OCI-LY7 (cell line): ENCODE measurements around the gene LAMC1. TPM values are rescaled to one million over a fixed set of nuclear protein-coding genes. Genes with fewer than 3 reads are reported as not detected.

ENCODE experiments used
- BruUV-seq: library from RNA; stranded (reverse); fragments of 400-500 nt; replicated peaks from 2 replicates; lab custom pipeline; 2021; lab: Mats Ljungman, UMichigan
- CTCF ChIA-PET: fragments of 300-600 bp; sonication (Branson Sonifier 250); formaldehyde crosslinking; loops from one replicate; lab custom pipeline; 2022; ENCODE audit warnings: antibody characterized with exemption; ENCODE audit not compliant: unreplicated experiment; lab: Charles Lee
- POLR2A ChIA-PET: fragments of 300-600 bp; sonication (Branson Sonifier 250); formaldehyde crosslinking; loops from one replicate; lab custom pipeline; 2022; ENCODE audit warnings: antibody characterized with exemption; lab: Charles Lee
- DNase-seq: peaks from one replicate; pipeline ENCODE4 v3.0.0-alpha.2; 2015; ENCODE audit warnings: low spot score
- H2AFZ ChIP-seq: fragments of 200-600 bp; sonication (generic), shearing (Covaris generic); 2 replicates; pipeline ENCODE4 v1.6.1; 2014; ENCODE audit warnings: mild to moderate bottlenecking, antibody characterized with exemption, low read length, moderate library complexity
- H3K27ac ChIP-seq: fragments of 200-600 bp; sonication (generic); 2 replicates; pipeline ENCODE4 v1.5.1; 2014; ENCODE audit warnings: mixed run types, low read depth, mild to moderate bottlenecking, moderate library complexity, low read length, inconsistent platforms; ENCODE audit not compliant: poor library complexity, severe bottlenecking
- H3K36me3 ChIP-seq: fragments of 200-600 bp; sonication (generic); 2 replicates; pipeline ENCODE4 v1.6.1; 2014; ENCODE audit warnings: mild to moderate bottlenecking, antibody characterized with exemption, low read length, moderate library complexity, mixed read lengths; ENCODE audit not compliant: insufficient read depth
- H3K4me1 ChIP-seq: fragments of 200-600 bp; sonication (generic); 2 replicates; pipeline ENCODE4 v1.5.1; 2014; ENCODE audit warnings: mild to moderate bottlenecking, low read length; ENCODE audit not compliant: insufficient read depth, poor library complexity, severe bottlenecking
- H3K4me2 ChIP-seq: fragments of 200-600 bp; sonication (generic); 2 replicates; pipeline ENCODE4 v1.6.1; 2014; ENCODE audit warnings: mild to moderate bottlenecking, low read length
- H3K4me3 ChIP-seq: fragments of 200-600 bp; sonication (generic); 2 replicates; pipeline ENCODE4 v1.5.1; 2014; ENCODE audit warnings: mild to moderate bottlenecking, low read depth, low read length; ENCODE audit not compliant: poor library complexity, severe bottlenecking
- H3K79me2 ChIP-seq: fragments of 200-600 bp; sonication (generic); 2 replicates; pipeline ENCODE4 v1.6.1; 2016; ENCODE audit warnings: low read depth, mild to moderate bottlenecking, low read length, moderate library complexity, mixed read lengths; ENCODE audit not compliant: insufficient read depth
- H3K9me2 ChIP-seq: fragments of 200-600 bp; sonication (generic); 2 replicates; pipeline ENCODE4 v1.6.1; 2016; ENCODE audit warnings: mild to moderate bottlenecking, low read length, mixed read lengths; ENCODE audit not compliant: insufficient read depth
- H3K9me3 ChIP-seq: fragments of 200-600 bp; sonication (generic); 2 replicates; pipeline ENCODE4 v1.6.1; 2014; ENCODE audit warnings: mild to moderate bottlenecking, mixed run types, low read length, mixed read lengths
- H4K20me1 ChIP-seq: fragments of 200-600 bp; sonication (generic); 2 replicates; pipeline ENCODE4 v1.6.1; 2014; ENCODE audit warnings: mild to moderate bottlenecking, antibody characterized with exemption, low read length, moderate library complexity, mixed read lengths; ENCODE audit not compliant: insufficient read depth
- CTCF ChIP-seq: fragments of 200-600 bp; sonication (generic); conservative IDR thresholded peaks from 2 replicates; pipeline ENCODE4 v1.5.1; 2014; ENCODE audit warnings: mild to moderate bottlenecking, antibody characterized with exemption, low read length, moderate library complexity, mixed read lengths
- EZH2phosphoT487 ChIP-seq: fragments of 200-600 bp; sonication (generic); IDR thresholded peaks from 2 replicates; pipeline ENCODE4 v1.6.1; 2018; ENCODE audit warnings: low read depth, borderline replicate concordance, mild to moderate bottlenecking, mixed run types, antibody characterized with exemption, low read length, moderate library complexity, mixed read lengths
- intact Hi-C: fragments of 100-400 bp; cut with micrococcal nuclease; formaldehyde crosslinking; loops from one replicate; pipeline ENCODE4 v1.10.0; 2022; ENCODE audit not compliant: unreplicated experiment
- total RNA-seq, 2 experiments: library from RNA; depleted of rRNA in 1 of 2; stranded (reverse); fragments of >200 nt in 1 of 2; shearing (Covaris generic) in 1 of 2; gene quantifications; 2 replicates each; pipeline ENCODE4 v1.2.3, GENCODE V29; 2014 to 2022

LAMC1 gene
- total RNA-seq, 2 experiments from 2014 or later: 24.2 to 42.1 TPM

DNA sequence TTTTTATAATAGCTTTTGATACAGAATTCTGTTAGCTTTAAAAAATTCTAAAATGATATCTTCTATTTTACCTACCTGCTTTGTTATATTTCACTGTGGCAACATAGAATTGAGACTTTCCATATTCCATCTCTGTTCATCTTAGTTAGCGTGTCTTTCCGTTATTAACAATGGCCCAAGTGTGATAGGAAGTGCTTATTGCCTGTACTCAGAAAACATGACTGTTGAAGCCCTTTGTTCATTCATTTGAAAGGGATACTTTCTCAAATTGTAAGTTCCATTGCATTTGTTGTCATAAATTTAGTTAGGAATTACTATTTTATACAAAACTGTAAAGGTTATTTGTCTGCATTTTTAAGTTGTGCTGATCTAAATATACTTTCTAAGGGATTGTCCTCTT, 73.1 kb downstream of the LAMC1 start:
- POLR2A ChIA-PET: interaction anchor here (0.8 to 1.0 kb wide), 2 partner anchors 10 to 24 kb away, joined by 3 read pairs; no protein-coding TSS in a partner anchor
- Histone ChIP-seq H3K9me2 (no peaks in the 10 kb centered on the region), H3K4me1 (peaks cover 2% of the 10 kb centered on the region), H3K27ac (no peak overlapping the region), H4K20me1 (peaks cover 1% of the 10 kb centered on the region; the same call in 1 of the 2 replicates), H3K36me3 (no peaks in the 10 kb centered on the region), H3K4me3 (no peak overlapping the region), H2AFZ (no peak overlapping the region), H3K79me2 (no peaks in the 10 kb centered on the region), H3K4me2 (no peak overlapping the region), H3K9me3 (no peaks in the 10 kb centered on the region)
- intact Hi-C loops: no loop called here
- no TSS peak for BruUV-seq
- CTCF ChIA-PET: no interaction called here
- DNase-seq: no peak
- TF ChIP-seq CTCF (no peak), EZH2phosphoT487 (no peak)

- CTCF ChIA-PET: no interaction called here
- no peak for DNase-seq
- Histone ChIP-seq H3K9me3 (no peaks in the 10 kb centered on the region), H2AFZ (no peak overlapping the region), H3K9me2 (no peaks in the 10 kb centered on the region), H4K20me1 (peaks cover 5% of the 10 kb centered on the region; the same call in 1 of the 2 replicates), H3K27ac (no peak overlapping the region), H3K4me3 (no peak overlapping the region), H3K36me3 (no peaks in the 10 kb centered on the region), H3K4me2 (no peak overlapping the region), H3K4me1 (peaks cover 7% of the 10 kb centered on the region), H3K79me2 (no peaks in the 10 kb centered on the region)
- BruUV-seq: no TSS peak
- intact Hi-C loops: no loop called here
- TF ChIP-seq EZH2phosphoT487: no peak
- TF ChIP-seq CTCF: no peak
- POLR2A ChIA-PET: interaction anchor here (0.7 kb wide), 1 partner anchor 26 kb away, joined by 3 read pairs; no protein-coding TSS in a partner anchor
Observed at GRCh38 chr1:183096894-183097293, 73.7 kb downstream of the LAMC1 start.

- H3K4me2 ChIP-seq: no peak overlapping the region
- ChIA-PET CTCF (no interaction called here), POLR2A (interaction anchor here (0.6 to 0.7 kb wide), 2 partner anchors 27 to 79 kb away, joined by 3 read pairs; no protein-coding TSS in a partner anchor)
- no peaks in the 10 kb centered on the region for H3K36me3 ChIP-seq
- no peaks in the 10 kb centered on the region for H3K9me3 ChIP-seq
- no peak overlapping the region for H2AFZ ChIP-seq
- no peaks in the 10 kb centered on the region for H3K9me2 ChIP-seq
- no peak for DNase-seq
- no peaks in the 10 kb centered on the region for H3K79me2 ChIP-seq
- BruUV-seq: no TSS peak
- intact Hi-C loops: no loop called here
- TF ChIP-seq EZH2phosphoT487 (no peak), CTCF (no peak)
- no peak overlapping the region for H3K27ac ChIP-seq
- H3K4me3 ChIP-seq: no peak overlapping the region
- peaks cover 5% of the 10 kb centered on the region; the same call in 1 of the 2 replicates for H4K20me1 ChIP-seq
- peaks cover 14% of the 10 kb centered on the region for H3K4me1 ChIP-seq
Observed at GRCh38 chr1:183097438-183098051, 74.3 kb downstream of the LAMC1 start.
